Stimulated activated CD8-positive, alpha-beta memory T cell treated with anti-CD3 and anti-CD28 coated beads, Interleukin-4, amount 100 ng/mL, for 48 hours (primary cell): Measurements from ENCODE around the gene KCNS1.
"Not testable (repeated sequence)": the region's sequence is repeated elsewhere in the genome, so short reads cannot be mapped to it uniquely, and the experiment has no call there.

Source experiments
- DNase-seq: peaks from one replicate; pipeline ENCODE4 v3.0.0-alpha.2; 2020

KCNS1 gene

GRCh38 chr20:45073221-45073620 is 27.7 kb downstream of the KCNS1 start:
- DNase-seq: no peak

DNA sequence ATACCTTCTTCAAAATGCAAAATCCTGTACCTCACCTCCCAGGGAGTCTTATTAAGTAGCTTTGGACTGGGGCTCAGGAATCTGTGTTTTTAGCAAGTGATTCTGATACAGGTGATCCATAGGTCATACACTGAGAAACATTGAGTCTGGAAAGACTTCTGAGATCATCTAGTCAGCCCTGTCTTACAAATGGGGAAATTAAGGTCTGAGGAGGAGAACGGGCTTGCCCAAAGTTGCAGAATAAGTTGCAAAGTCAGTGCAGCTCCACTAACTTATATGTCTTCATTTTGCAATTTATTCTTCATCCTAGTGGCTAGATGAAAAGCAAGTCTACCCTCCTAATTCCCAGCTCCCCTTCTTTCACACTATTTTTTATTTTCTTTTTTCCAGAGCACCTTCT is 28.9 kb downstream of the KCNS1 start:
- DNase-seq: no peak

- DNase-seq: no peak
Measured at GRCh38 chr20:45070932-45071632, 29.8 kb downstream of the KCNS1 start.

GRCh38 chr20:45069261-45069660 is 31.7 kb downstream of the KCNS1 start:
- no peak for DNase-seq

- no peak for DNase-seq
Measured at GRCh38 chr20:45067558-45067957, 33.4 kb downstream of the KCNS1 start.

GRCh38 chr20:45067087-45067486 is 33.8 kb downstream of the KCNS1 start:
- no peak for DNase-seq

GRCh38 chr20:45066372-45066771 is 34.6 kb downstream of the KCNS1 start:
- DNase-seq: no peak

- DNase-seq: no peak
Measured at GRCh38 chr20:45064812-45065211, 36.1 kb downstream of the KCNS1 start.

DNA sequence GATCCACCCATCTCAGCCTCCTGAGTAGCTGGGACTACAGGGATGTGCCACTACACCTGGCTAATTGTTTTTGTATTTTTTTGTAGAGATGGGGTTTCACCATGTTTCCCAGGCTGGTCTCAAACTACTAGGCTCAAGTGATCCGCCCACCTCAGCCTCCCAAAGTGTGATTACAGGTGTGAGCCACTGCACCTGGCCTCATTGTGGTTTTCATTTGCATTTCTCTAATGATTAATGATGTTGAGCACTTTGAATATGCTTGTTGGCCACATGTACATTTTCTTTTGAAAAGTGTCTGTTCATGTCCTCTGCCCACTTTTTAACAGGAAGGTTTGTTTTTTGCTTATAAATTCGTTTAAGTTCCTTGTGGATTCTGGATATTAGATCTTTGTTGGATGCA is 37.8 kb downstream of the KCNS1 start:
- DNase-seq: not testable (repeated sequence)

DNA sequence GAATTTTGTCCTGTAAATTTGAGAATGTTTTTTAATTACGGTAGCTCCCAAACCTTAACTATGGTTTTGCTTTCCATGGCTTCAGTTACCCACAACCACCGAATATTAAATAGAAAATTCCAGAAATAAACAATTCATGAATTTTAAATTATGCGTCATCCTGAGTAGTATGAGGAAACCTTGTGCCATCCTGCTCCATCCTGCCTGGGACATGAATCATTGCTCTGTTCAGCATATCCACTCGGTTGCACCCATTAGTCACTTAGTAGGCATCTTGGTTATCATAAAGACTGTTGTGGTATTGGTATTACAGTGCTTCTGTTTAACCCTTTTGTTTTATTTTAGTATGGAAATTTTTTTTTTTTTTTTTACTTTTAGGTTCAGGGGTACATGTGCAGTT is 39.7 kb downstream of the KCNS1 start:
- no peak for DNase-seq

- DNase-seq: no peak
Measured at GRCh38 chr20:45060294-45060693, 40.6 kb downstream of the KCNS1 start.

DNA sequence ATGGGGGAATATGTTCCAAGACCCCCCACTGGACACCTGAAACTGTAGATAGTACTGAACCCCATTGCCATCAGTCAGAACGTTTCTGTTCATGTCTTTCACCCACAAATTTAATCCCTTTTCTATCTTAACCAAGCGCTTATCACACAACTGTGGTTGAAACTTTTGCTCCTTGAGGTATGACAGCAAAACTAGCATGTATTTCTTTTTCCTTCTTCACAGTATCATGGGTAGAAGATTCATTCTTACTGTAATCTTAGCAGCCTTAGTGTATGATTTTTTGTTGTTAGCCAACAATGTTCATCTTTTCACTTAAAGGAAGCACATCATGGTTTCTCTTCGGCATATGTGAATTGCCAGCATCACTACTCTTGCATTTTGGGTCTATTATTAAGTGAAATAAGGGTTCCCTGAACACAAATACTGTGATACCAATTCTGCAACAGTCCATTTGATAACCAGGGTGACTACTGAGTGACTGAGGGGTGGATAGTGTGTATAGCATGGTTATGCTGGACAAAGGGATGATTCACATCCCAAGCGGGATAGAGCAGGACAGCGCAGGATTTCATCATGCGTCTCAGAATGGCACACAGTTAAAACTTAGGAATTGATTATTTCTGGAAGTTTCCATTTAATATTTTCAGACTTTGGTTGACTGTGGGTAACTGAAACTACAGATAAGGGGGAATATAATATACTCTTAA is 41.8 kb downstream of the KCNS1 start:
- no peak for DNase-seq

DNA sequence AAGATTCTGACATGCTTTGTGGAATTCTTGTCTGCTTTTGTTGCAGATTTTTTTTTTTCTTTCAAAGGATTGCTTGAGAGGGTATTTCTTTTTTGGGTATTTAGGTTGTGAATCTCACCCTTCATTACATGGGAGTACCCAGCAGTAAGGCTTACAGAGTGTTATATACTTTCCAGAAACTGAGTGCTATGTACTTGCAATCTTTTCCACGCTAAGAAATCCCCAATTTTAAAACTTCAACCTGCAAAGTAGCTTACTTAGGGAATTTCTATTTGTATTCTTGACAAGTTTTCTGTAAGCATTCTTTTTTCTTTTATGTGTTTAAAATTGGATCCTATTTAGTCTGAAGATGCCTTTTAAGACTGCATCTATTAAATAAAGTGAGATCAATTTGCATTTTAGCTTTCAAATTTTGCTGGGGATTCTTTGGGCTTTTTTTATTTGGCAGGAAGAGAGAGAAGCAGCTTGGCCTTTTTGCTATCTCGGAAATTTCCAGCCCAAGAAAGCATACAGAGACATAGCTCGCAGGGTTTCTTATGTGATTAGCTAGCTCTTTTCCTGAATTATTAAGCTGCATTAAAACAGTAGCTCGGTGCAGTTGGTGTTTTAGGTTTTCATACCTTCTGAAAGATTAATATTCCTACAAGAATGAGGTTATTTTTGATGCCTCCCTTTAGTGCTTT is 42.6 kb downstream of the KCNS1 start:
- DNase-seq: no peak

DNA sequence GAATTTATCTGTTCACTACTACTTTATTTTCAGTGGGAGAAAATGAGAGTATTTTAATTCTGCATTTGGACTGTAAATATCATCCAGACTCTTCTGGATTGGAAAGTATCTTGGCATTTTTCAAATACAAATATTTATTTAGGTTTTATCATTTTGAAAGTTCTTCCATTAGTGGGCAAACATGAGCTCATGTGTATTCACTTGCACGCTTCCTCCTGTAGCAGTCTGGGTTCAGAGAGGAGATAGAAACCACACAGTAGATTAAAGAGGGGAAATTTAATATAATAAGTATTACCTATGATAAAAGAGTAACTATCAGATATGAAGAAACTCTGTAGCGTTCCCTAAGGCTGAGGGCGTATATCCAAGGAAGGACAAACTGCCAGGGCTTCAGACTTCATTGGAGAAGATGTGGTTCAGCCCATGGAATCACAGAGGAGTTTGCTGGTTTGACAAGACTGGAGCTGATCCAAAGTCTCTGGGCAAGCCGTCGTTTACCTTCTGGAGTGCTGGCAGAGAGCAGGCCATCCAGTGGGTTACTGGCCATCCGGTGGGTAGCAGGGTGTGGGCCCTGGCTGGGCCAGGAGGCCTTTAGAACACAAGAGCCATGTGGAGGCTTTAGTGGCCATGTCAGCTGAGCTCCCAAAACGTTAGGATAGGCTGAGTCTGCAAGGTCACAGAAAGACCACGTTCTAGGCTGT is 44.3 kb downstream of the KCNS1 start:
- DNase-seq: no peak

DNA sequence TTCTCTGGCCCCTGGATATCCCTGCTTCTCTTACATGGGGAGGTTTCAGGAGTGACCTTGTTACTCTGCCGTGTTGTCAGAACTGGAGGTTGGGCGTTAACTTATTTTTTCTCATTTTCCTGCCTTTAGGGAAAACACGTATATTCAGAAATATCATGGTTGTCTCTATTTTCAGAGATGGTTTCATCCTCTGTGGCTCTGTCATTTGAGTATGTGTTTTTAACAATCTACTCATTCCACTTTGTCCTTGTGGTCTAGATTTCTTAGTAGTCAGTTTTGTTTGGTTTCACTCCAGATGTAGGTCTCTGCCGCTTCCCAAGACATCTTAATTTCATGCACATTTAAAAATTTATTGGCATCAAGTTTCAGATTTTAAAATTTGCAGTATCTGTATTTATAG is 45.9 kb downstream of the KCNS1 start:
- no peak for DNase-seq

DNA sequence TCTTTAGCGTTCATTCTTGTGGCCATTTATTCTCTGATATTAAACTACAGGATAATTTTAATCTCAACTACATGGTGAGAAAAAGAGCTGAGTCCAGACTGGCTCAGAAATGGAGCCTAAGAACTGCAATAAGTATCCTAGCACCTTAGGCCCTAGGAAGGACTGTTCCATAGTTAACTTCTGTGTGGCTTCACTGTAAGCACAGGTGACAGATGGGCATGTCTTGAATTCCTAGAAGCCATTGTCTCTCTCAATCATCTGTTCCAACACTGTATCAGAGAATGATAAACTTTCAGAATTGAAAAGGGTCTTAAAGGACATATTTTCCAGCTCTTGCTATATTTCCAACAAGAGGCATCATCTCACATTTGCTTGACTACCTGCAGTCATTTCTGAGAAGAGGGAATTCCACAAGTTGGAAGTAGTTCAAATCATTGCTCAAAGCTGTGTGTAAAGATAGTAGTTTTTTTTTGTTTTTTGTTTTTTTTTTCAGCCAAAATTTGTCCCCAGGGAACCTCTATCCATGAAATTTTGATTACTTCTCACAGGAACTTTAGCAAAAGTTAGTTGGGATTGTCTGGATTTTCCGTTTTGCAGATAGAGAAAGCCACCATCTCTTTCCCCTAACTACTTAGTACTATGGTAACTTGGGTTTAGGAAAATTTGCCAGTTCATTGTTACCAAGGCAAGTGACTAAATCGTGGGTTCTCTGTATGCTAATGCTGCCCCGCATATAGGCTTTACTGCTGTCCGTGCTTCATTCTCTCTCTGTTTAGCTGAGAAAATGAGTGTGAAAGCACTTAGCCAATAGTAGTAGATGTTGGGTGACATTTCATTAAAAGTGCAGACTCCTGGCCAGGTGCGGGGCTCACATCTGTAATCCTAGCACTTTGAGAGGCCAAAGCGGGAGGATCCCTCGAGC is 47.2 kb downstream of the KCNS1 start:
- no peak for DNase-seq

GRCh38 chr20:45052698-45053429 is 48.1 kb downstream of the KCNS1 start:
- DNase-seq: no peak

DNA sequence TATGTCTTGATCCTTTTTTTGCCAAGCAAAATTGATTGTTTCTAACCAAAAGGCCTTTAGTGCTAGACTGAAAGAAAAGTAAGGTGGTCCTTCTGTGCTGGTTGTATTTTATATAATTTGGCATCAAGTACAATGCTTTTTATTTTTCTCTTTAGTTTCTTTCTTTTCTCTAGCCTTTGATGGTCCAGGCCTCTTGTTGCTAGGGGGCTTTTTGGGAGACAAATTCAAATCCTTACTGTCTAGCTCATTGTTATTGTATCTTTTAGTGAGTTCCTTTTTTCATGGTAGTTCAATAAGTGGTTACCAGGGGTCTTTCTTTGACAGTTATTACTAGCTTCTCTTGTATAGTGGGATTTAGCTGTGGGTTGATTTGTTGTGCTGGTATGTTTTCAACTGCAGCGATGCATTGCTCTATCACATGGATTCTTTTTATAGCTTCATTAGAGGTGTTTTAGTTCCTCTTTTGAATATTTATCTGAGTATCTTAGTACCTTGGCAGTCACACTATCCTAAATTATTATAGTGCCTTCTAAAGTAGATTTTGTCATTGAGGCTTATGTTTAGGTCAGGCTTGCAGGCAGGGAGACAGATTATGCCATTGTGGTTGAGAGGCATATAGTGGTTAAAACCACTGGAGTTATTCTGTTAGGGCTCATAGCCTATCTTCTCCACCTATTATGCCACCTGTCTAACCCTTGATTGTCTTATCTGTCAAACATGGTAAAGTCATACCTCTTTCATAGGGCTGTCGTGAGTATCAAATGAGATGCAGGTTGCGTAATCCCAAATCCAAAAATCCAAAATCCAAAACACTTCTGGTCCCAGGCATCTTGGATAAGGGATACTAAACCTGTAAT is 49.5 kb downstream of the KCNS1 start:
- DNase-seq: no peak

DNA sequence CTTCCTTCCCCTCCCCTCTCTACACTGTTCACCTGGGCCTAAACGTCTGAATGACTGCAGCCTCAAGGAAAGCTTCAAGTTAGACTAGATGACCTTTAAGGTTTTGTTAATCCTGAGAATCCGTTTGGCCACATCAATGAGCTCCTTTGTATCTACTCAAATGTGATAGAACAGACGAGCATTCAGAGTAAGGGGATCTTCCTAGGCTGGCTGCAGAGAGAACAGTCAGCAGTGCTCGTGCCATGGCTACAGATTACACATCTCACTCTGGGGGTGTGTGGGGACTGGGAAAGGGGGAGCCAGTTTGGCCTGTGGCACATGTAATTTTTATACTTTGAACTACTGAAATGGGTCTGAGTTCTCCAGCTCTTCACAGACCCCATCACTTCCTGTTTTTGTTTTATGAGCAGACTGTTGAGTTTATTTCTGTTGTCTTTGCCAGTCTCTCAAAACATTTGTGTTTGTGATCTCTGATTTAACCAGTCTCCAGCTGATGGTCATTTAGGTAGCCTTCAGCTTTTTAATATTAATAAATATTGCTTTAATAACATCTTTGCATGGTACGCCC is 50.9 kb downstream of the KCNS1 start:
- no peak for DNase-seq

GRCh38 chr20:45049438-45049837 is 51.5 kb downstream of the KCNS1 start:
- DNase-seq: no peak
